ENCODE data around the gene TLE6. TPM values are rescaled to one million over a fixed set of nuclear protein-coding genes. Genes with fewer than 3 reads are reported as not detected.
A peak's percentile ranks its signal among the peaks of the same experiment; 100 is the strongest.

The TLE6 gene
- total RNA-seq, 1 donor from 2014 or later, result 1.1 TPM

GRCh38 chr19:3017923-3018322 is 40.6 kb downstream of the TLE6 start:
- intact Hi-C loops (cut with DNase I), result no loop called here
- no peak for ATAC-seq
- no peak for DNase-seq (ENCODE audit: missing footprints)

- intact Hi-C loops (cut with DNase I), result no loop called here
- ATAC-seq, result no peak
- no peak for DNase-seq (ENCODE audit: missing footprints)
Measured at GRCh38 chr19:3019211-3019854, 42.0 kb downstream of the TLE6 start.

GRCh38 chr19:3020321-3020960 is 43.1 kb downstream of the TLE6 start:
- ATAC-seq, result no peak
- DNase-seq (ENCODE audit: missing footprints), result no peak
- intact Hi-C loops (cut with DNase I), result no loop called here

GRCh38 chr19:3024509-3024869 is 47.1 kb downstream of the TLE6 start:
- intact Hi-C loops (cut with DNase I), result no loop called here
- no peak for DNase-seq (ENCODE audit: missing footprints)
- no peak for ATAC-seq

GRCh38 chr19:3024870-3025548 is 47.6 kb downstream of the TLE6 start:
- DNase-seq (ENCODE audit: missing footprints) (peak; percentile 20), ATAC-seq (no peak)
- intact Hi-C loops (cut with DNase I), result loop anchor here (5.0 kb wide), 1 partner anchor 37 kb away; the partner anchor contains the start of gene TLE5

- peak; percentile 39 for DNase-seq (ENCODE audit: missing footprints)
- ATAC-seq, result no peak
- intact Hi-C loops (cut with DNase I), result loop anchor here (5.0 kb wide), 1 partner anchor 37 kb away; the partner anchor contains the start of gene TLE5
Measured at GRCh38 chr19:3025549-3025886, 48.2 kb downstream of the TLE6 start.

GRCh38 chr19:3026768-3027167 is 49.4 kb downstream of the TLE6 start:
- intact Hi-C loops (cut with DNase I), result loop anchor here (5.0 kb wide), 1 partner anchor 36 kb away; the partner anchor contains the start of gene TLE5
- no peak for ATAC-seq
- DNase-seq (ENCODE audit: missing footprints), result no peak

- no peak for ATAC-seq
- DNase-seq (ENCODE audit: missing footprints), result peak; percentile 17
- intact Hi-C loops (cut with DNase I), result loop anchor here (5.0 kb wide), 1 partner anchor 35 kb away; the partner anchor contains the start of gene TLE5
Measured at GRCh38 chr19:3027292-3027691, 49.9 kb downstream of the TLE6 start.

- DNase-seq (ENCODE audit: missing footprints) (peak; percentile 56), ATAC-seq (no peak)
- intact Hi-C loops (cut with DNase I), result loop anchor here (5.0 kb wide), 1 partner anchor 34 kb away; the partner anchor contains the start of gene TLE5
Measured at GRCh38 chr19:3027981-3028304, 50.6 kb downstream of the TLE6 start.

- no peak for ATAC-seq
- intact Hi-C loops (cut with DNase I), result loop anchor here (5.0 kb wide), 1 partner anchor 34 kb away; the partner anchor contains the start of gene TLE5
- DNase-seq (ENCODE audit: missing footprints), result peak; percentile 60
Measured at GRCh38 chr19:3028305-3029064, 51.1 kb downstream of the TLE6 start.

GRCh38 chr19:3029065-3029923 is 51.9 kb downstream of the TLE6 start, which contains the start of gene TLE2:
Gene TLE2 (minus strand): TSS chr19:3029280. CDS start chr19:3028904, 376 bp downstream.
- ATAC-seq (peak; percentile 49), DNase-seq (ENCODE audit: missing footprints) (peak; percentile 71)
- intact Hi-C loops (cut with DNase I), result loop anchor here (5.0 kb wide), 1 partner anchor 33 kb away; the partner anchor contains the start of gene TLE5

GRCh38 chr19:3031607-3031867 is 54.2 kb downstream of the TLE6 start:
- intact Hi-C loops (cut with DNase I), result no loop called here
- DNase-seq (ENCODE audit: missing footprints), result peak; percentile 11
- no peak for ATAC-seq

- intact Hi-C loops (cut with DNase I), result loop anchor here (2.0 kb wide), 1 partner anchor 51 kb away; no protein-coding TSS in a partner anchor
- DNase-seq (ENCODE audit: missing footprints), result peak; percentile 55
- ATAC-seq, result no peak
Measured at GRCh38 chr19:3033595-3034405, 56.4 kb downstream of the TLE6 start.

- no peak for DNase-seq (ENCODE audit: missing footprints)
- intact Hi-C loops (cut with DNase I), result loop anchor here (2.0 kb wide), 1 partner anchor 52 kb away; no protein-coding TSS in a partner anchor
- no peak for ATAC-seq
Measured at GRCh38 chr19:3034406-3034655, 57.0 kb downstream of the TLE6 start.

- ATAC-seq (no peak), DNase-seq (ENCODE audit: missing footprints) (peak; percentile 50)
Measured at GRCh38 chr19:3034656-3035541, 57.5 kb downstream of the TLE6 start.

GRCh38 chr19:3035542-3036118 is 58.3 kb downstream of the TLE6 start:
- DNase-seq (ENCODE audit: missing footprints), result peak; percentile 98
- intact Hi-C loops (cut with DNase I), result loop anchor here (1.0 to 2.0 kb wide), 3 partner anchors 26 to 67 kb away; no protein-coding TSS in a partner anchor
- peak; percentile 95 for ATAC-seq

More at GRCh38 chr19:3034656-3035541, 57.5 kb downstream of the TLE6 start:
- intact Hi-C loops (cut with DNase I), result loop anchor here (2.0 kb wide), 1 partner anchor 52 kb away; no protein-coding TSS in a partner anchor

Measured in Right ventricle myocardium inferior (tissue), 1 donor.